ENCODE measurements around the gene NTN5.

DNA sequence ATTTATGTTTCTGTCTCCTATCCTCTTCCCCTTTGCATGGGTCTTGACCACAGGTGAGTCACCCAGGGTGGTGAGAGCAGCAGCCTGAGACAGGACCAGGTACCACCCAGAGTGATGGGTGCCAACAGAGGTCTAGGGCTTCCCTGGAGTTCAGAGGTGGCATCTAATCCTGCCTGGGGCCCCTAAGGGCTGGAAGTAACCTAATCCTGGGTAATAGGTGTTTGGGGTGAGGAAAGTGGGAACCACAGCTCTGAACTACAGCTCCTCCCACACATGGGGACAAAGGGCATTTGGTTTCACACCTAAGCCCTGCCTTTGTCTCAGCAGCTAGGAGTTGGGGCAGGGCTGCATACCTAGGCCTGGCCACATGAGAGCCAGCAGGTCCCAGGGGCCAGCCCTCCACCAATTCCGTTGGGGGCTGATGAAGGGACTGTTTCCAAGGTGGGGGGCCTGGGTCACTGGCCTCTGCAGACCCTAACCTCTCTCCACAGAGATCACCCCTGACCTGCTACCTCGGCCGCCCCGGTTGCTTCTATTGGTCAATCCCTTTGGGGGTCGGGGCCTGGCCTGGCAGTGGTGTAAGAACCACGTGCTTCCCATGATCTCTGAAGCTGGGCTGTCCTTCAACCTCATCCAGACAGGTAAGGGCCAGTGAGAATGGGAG, 45.5 kb downstream of the NTN5 start:
- TF ChIP-seq, protein P1, sequence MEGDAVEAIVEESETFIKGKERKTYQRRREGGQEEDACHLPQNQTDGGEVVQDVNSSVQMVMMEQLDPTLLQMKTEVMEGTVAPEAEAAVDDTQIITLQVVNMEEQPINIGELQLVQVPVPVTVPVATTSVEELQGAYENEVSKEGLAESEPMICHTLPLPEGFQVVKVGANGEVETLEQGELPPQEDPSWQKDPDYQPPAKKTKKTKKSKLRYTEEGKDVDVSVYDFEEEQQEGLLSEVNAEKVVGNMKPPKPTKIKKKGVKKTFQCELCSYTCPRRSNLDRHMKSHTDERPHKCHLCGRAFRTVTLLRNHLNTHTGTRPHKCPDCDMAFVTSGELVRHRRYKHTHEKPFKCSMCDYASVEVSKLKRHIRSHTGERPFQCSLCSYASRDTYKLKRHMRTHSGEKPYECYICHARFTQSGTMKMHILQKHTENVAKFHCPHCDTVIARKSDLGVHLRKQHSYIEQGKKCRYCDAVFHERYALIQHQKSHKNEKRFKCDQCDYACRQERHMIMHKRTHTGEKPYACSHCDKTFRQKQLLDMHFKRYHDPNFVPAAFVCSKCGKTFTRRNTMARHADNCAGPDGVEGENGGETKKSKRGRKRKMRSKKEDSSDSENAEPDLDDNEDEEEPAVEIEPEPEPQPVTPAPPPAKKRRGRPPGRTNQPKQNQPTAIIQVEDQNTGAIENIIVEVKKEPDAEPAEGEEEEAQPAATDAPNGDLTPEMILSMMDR (IDR thresholded peaks at IDR 0.05), result no peak
- TF ChIP-seq POLR2A (IDR thresholded peaks at IDR 0.05), result no peak

Data from heart left ventricle (tissue), 13 donors.